HG02798 (cell line): ENCODE measurements around the gene SIX3.

Source experiments
- ATAC-seq: cut with Tn5 transposase; IDR thresholded peaks from one replicate; pipeline ENCODE4 v1.9.1; 2021; ENCODE audit warnings: mild to moderate bottlenecking; ENCODE audit not compliant: unreplicated experiment, poor library complexity

SIX3 gene

DNA sequence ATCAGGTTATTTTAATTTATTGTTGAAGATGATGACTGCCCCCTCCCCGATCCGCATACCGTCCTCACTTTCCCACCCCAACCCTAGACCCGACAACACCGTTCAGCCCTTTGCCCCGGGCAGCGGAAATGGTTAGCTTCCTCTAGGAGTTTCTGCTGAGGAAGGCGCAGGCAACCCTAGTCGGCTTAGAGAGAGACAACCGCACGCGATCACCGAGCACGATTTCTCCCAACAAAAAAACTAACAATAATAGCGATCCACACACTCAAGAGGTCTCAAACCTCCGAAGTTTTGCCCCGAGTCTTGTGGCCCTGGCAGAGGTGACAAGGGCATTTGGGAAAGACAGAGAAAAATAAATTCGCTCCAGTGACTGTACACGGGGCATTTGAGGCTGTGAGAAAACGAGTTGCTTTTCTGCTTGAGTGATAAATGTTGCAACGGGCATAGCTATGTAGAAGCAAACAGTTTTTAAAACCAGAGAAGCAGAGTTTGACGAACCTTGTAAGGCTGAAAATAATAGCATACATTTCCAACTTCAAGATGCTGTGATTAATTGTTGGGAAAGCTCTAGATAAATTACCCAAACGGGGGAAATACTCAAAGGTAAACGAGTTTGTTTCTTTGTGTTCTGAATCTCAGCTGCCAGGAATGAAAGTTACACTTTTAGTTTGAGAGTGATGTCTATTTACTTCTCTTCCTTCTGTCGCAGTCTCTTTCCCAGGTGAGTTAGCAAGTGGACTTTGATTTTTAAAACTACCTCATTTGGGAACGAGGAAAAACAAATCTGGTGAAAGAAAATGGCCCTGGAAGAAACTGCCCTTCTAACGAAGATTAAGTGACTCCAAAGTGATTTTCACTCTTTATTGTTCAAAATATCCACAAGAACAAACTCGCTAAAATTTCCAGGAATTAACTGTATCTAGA is 11.0 kb upstream of the SIX3 start:
- ATAC-seq = no peak

- no peak for ATAC-seq
Measured at GRCh38 chr2:44931198-44931780, 10.2 kb upstream of the SIX3 start.

DNA sequence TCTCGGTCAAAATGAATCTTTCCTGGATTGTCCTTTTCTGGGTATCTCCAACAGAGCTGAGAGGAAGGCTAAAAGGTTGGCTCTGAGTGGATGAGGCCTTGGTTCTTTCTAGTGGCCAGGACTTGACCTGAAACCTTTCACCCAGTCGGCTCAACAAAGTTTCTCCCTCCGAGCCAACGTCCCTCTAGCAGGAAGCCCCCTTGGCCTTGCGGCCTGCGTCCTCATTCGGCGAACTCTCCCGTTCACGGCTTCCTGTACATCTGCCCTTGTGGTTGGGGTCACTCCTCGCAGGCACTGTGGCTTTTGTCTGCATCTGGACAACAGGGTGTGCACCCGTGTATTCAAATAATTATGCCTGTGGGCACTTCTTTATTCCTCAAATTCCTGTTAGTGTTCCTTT is 9.4 kb upstream of the SIX3 start:
- no peak for ATAC-seq

DNA sequence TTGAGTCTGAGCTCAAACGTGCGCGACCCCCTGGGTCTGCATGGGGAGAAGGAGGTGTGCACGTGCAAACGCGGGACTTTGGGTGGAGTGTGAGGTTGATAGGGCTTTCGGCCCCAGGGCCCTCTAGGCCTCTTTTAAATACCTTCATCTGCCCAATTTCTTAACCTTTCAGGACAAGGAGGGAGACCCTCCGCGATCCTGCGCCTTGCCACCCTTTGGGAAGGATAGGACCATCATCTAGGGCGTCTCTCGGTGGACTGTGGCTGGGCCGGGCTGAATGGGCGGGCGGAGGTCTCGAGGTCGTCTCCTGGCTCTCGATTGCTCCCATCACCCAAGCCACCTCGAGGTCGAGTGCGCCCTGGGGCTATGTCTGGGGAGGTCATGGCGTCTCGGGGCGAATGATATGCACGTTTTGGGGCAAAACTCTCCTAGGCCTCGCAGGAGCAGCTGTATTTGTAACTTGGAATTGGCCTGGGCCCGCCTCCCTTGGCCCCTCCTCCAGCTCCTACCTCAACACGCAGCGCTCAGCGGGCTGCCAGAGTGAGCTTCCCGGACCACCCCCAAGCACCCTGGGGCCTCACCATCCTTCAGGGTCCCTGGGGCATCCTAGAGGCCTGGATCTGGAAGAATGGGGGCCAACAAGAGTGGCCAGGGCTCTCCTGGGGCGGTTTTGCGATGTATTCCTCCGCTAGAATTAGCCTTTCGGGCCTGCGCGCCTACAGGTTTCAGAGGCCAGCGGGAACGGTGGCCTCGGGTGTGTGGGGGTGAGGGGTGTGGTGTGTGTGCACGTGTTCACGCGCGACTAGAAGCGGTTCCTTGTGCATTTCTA is 8.7 kb upstream of the SIX3 start:
- ATAC-seq = no peak

DNA sequence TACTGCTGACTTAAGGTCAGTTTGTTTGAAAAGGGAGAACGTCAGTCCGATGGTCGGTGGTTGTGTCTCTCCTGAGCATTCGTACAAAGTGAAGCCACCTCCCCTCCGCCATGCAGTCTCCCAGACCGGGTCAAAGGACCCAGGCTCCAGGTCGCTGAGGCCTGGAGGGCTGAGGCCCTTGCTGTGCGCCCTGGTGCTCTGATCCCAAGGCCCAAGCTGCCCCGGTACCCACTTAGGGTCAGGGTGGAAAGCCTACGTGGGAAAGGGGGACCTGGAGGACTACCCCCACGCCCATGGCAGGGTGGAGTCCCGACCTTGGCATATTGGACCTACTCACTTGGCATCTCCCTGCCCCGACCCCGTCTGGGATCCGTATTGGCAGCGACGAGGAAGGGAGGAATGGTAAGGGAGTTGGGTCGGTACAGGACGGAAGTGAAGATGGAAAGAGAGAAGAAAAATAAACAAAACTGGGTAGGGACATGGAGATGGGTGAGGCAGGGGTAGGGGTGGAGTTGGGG is 8.0 kb upstream of the SIX3 start:
- no peak for ATAC-seq

- ATAC-seq = no peak
Measured at GRCh38 chr2:44934038-44934982, 7.2 kb upstream of the SIX3 start.

GRCh38 chr2:44934983-44935728 is 6.3 kb upstream of the SIX3 start:
- ATAC-seq = no peak

DNA sequence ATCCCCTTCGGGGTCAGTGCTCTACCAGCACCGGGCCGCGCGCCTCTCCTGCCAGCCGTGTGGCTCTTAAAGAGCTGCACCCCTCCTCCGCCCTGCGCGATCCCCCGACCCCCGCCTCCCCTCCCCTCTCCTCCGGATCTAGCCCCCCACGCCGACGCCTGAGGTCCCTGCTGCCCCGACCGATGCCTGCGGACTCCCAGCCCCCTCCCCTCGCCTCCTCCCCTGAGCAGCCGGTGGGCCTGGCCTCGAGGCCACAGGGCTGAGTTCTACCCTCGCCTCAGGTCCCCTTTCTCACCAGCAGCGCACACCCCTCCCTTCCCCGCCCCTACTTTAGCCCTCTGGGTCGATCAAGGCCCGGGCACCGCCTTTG is 5.8 kb upstream of the SIX3 start:
- ATAC-seq = no peak

DNA sequence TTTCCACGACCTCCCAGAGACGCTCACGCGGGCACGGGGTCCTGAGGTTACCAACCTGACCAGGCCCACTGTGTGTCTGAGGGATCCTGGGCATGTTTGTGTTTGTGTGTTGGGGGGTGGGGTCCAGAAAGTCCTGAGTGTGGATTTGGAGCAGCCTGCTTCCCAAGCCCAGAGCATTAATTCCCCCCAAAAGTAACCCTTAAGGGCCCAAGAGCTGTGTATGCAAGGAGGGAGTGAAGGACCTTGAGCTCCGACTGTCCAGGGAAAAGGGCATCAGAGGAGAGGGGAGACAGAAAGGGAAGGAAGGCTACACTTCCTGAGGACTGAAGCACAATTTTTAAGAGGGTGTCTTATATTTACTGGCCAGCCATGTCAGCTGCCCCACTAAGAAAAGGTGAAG is 5.2 kb upstream of the SIX3 start:
- ATAC-seq = no peak

GRCh38 chr2:44936715-44937687 is 4.5 kb upstream of the SIX3 start:
- ATAC-seq = no peak

DNA sequence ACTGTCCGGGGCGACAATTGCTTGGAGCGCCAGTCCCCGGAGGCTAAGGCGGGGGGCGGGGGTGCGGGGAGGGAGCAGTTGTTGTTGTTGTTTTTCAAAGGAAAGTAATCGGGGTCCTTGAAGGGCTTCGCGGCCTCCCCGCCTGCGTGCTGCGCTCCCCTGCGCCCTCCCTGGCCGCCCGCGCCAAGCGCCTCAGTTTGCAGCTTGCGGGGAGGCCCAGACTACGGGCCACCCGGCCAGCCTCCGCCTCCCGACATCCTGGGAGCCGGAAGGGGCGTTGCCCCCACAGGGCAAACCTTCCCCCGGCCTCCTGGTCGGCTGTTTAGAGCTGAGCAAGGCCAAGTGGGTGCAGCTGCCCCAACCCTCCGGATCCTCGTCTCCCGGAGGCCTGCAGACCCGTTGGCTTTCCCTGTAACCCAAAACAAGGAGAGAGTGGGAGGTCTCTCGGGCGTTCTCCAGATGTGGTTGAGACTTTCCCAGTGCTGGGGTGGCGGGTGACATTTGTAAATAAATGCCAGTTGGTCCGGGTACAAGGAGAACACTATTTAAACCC is 3.7 kb upstream of the SIX3 start:
- peak; percentile 38 for ATAC-seq

GRCh38 chr2:44938287-44939105 is 3.0 kb upstream of the SIX3 start:
- no peak for ATAC-seq

- ATAC-seq = no peak
Measured at GRCh38 chr2:44939106-44940048, 2.1 kb upstream of the SIX3 start.

- no peak for ATAC-seq
Measured at GRCh38 chr2:44940049-44940494, 1.4 kb upstream of the SIX3 start.

DNA sequence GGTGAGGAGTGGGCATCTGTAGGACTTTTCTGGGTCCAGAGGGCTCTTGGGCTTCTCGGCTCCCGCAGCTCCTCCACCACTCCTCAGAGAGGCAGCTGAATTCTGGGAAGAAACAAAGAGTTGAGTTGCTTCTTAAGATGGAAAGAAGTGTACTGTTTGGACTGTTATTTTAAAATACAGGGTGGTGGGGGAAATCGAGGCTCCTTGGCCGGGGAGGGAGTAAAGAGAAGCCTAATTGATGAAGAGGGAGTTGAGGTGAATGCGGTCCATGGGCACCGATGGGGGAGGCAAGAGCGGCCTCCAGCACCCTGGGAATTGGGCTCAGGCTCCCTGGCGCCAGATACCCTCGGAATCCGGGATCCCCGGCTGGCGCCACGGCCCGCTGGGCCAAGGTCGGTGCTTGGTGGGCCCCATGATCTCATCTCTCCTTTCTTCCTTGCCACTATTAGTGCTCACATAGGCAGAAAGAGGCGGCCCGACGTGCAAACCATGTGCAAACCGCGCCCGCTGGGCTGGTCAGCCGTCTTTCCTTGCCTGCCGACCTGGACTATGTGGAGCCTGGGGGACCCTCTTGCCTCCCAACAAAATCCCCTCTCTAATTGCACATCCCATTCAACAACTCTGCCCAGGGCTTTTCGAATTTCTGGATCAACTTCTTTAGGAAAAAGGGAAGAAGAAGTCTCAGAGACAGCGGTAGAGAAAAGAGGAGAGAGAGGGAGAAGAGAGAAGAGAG is 604 bp upstream of the SIX3 start:
- no peak for ATAC-seq
